T-helper 9 cell (primary cell): ENCODE results near the gene SLAMF9.

Experiments
- DNase-seq: peaks from one replicate; pipeline ENCODE4 v3.0.0-alpha.2; 2020

SLAMF9 gene

DNA sequence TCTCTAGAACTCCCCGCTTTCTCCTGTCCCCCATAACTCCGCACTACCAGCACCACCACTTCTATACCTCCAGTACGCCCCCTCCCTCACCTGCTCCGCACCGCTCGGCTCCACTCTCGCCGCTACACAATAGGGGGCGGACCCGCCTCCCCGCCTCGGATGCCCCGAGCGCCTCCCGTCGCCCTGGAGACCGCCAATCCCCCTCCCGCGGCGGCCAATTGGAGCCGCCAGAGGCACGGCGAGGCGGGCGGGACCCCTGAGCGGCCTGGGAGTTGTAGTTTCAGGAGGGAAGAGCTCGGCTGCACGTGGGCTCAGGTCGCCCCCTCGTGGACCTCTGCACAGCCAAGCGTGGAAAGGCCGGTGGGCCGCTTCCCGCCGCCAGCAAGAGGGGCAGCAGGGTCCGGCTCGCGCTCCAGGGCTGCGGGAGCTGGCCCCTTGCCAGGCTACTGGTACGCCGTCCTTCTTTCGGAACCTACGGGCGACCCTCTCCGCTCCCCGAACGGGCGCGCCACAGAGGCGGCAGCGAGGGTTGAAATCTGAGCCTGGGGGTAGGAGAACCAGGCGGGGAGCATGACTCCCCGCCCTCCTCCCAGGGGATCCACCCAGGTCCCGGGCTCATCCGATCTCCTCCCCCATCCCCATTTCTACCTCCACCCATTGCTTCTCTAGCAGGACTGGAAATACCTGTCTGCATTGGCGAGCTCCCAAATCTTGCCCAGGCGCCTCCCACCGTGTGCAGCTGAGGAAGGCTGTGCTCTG, 8.4 kb downstream of the SLAMF9 start, which contains the start of gene IGSF9:
Gene IGSF9, minus strand, starts transcription at position 131 of the 759 bp plus-strand sequence. CDS start 2,159 bp downstream, outside the sequence.
- peak; percentile 62 for DNase-seq

- DNase-seq, result no peak
Measured at GRCh38 chr1:159944623-159945455, 9.2 kb downstream of the SLAMF9 start.

- DNase-seq, result no peak
Measured at GRCh38 chr1:159943908-159944622, 10.0 kb downstream of the SLAMF9 start.

DNA sequence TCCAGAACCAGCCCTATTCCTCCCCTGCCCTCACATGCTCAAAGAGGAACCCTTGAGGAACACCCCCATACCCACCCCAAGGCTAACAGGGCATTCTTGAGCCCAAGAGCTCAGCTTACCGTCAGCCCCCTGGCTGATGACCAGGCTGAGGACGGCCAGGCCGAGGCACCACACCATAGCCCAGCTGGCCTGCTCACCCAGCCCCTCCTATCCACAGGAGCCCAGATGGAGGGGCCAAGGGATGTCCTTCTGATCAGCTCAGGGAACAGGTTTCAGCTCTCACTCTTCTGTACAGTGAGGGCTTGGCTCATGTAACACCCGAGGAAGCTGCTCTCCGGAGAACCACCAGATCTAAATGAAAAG, 10.8 kb downstream of the SLAMF9 start:
- no peak for DNase-seq

DNA sequence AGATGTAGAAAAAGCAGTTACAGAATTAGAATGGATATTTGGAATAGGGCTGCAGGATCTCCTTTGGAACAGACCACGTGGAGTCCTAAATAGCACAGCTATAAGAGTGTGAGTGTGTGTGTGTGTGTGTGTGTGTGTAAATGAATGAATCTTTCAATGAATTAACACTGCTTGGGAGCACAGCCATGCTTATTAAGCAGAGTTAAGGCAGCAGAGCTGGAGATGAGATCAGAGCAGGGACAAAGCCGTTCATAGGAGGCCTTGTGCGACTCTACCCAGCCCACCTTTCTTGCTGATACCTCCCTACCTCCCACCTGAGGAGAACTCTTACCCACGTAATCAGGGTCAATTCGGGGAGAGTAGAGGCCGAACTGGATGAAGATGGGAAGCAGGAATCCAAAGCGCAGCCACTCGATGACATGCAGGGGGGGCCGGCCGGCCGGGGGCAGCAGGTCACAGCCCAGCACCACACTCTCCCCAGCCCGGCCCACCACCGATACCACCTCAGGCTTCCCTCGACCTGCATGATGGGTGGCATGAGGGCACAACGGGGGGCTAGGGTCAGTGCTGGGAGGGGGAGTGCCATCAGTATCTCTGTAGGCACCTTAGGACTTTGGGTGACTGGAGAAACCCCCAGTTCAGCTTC, 11.3 kb downstream of the SLAMF9 start:
- DNase-seq, result no peak

DNA sequence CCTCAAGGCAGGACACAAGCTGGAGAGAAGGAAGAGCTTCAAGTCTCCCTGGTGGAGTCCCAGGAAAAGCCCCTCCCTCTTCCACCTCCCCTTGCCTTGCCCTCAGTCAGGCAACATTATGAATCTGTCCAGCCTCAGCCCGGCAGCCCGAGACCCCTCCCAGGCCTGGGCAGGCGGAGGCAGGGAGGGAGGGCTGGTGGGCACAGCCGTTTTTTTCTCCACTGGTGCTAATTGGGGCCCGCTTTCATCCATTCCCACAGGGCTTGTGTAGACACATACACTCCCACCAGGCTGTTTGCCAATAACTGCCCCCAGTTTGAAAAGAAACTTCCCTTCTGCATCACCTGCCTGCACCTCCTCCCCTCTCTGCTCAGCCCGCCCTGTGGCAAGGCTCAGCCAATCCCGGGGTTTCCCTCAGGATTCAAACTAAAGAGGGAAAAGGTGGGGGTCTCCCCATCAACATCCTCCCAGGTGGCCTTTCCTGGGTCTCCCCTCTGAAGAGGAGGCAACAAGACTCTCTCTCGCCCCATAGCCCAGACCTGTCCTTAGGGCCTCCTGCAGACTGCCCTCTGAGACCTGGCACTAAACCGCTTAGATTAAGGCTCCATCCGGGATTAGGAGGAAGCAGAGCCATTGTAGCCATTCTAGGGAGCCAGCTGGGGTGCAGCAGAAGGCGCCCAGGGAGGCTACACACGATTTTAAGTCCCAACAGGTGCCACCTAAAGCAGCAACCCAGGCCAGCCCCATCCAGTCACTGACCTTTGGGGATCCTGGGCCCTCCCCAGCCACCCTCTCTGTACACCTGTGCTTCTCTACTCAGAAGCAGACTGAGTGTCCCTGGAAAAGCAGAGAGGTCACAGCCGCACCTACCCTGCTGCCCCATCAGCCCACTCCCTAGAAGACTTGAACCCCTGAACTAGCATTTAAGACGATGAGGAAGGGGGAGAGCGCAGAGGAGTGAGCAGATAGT, 12.2 kb downstream of the SLAMF9 start:
- no peak for DNase-seq

- no peak for DNase-seq
Measured at GRCh38 chr1:159941141-159941540, 12.9 kb downstream of the SLAMF9 start.

- DNase-seq, result no peak
Measured at GRCh38 chr1:159940006-159940620, 13.9 kb downstream of the SLAMF9 start.

GRCh38 chr1:159939678-159940002, 14.4 kb downstream of the SLAMF9 start:
- DNase-seq, result no peak

- no peak for DNase-seq
Measured at GRCh38 chr1:159938905-159939677, 14.9 kb downstream of the SLAMF9 start.

DNA sequence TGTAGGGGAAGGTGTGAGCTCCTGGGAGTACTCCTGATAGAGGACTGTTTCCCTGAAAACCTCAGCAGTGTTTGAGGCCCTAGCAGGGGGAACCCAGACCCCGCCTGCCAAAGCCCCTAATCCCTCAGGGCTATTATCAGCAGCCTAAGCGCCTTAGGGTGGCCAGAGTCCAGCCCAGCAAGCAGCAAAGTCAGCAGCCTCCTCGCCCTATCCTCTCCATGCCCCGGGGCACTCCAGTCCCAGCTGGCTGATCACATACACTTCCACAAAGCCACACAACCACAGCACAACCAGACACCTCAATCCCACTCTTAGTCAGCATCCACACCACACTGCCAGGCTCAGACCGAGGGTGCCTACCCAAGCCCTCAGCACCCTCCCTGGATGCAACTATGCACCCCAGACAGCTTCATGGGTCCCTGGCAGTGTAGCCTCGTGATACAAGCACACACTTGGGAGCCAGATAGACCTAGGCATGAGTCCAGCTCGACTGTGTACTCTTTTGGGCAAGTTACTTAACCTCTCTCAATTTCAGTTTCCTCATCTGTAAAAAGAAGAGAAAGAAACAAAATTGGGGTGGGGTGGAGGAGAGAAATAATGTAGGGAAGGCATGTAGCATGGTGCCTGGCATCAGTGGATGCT, 15.7 kb downstream of the SLAMF9 start:
- no peak for DNase-seq

DNA sequence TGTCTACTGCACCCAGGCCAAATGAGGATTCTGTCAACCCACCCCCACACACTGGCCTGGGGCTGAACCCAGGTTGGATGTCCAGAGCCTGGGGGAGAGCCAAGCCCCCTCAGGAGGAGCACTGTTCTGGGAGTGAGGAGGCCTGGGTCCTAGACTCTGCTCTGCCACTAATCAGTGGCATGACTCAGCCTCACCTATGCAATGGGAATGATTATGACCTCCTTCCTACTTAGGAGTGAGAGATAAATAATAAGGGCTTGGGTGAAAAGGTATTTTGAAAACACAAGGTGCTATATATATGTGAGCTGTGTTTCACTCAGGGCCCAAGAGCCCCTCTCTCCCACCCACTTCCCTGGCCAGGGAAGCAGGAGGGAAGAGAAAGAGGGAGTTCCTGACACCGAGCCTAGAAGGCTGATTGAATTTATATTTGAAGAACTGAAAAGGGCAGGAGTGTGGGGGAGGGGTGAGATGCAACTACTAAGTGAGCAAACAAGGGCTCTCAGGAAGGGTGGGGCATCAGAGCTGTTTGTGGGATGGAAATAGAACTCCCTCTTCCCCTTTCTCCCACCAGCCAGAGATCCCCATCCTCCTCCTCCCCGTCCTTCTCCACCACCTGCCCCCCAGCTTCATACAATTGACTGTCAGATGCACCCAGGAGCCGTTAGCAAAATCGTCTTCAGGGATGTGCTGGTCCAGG, 16.8 kb downstream of the SLAMF9 start:
- DNase-seq, result no peak

DNA sequence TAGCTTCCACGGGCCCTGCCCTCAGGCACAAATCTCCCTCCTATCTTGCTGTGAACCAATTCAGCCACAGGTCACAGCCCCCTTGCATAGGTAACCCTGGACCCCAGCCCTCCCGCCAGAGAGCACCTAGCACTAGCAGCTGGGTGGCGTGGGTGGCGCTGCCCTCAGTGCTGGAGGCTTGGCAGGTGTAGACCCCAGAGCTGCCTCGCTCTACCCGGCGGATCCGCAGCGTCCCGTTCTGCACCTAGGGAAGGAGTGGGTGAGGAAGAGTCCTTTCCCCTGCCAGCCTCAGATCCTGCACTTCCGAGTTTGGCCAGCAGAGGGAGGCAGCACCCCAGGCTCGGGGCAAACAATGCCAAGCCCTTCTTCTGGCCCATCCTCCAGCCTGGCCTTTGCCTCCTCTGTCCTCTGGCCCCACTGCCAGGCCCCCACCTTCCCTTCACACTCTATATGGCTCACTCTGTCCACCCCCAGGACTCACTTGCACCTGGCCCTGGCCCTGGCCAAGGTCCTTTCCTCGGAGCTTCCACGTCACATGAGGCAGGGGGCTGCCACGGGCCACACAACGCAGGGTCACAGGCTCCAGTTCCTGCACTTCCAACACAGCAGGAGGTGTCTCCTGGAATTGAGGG, 17.6 kb downstream of the SLAMF9 start:
- peak; percentile 89 for DNase-seq

DNA sequence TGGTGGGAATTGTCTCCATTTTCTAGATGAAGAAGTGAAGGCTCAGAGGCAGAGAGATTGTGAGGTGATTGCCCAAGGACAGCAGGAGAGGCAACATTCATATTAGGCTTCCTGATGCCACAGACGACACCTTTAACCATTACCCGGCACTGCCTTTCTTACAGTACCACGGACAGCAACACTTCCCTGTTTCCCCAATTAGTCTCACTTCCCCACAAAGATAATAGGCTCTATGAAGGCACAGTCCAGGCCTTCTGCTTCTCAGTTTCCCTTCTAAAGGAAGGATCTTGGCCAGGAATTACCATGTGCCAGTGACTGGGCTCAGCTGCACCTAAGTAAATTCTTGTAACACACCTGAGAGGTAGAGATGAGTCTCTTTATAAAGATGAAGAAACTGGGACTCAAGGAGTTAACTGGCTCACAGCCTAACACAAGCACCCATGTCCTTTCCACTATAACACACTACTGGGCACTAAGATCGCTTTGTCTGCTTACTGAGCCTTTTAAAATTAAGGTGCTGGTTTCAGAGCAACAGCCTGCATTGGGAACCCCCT, 18.2 kb downstream of the SLAMF9 start:
- DNase-seq, result no peak

DNA sequence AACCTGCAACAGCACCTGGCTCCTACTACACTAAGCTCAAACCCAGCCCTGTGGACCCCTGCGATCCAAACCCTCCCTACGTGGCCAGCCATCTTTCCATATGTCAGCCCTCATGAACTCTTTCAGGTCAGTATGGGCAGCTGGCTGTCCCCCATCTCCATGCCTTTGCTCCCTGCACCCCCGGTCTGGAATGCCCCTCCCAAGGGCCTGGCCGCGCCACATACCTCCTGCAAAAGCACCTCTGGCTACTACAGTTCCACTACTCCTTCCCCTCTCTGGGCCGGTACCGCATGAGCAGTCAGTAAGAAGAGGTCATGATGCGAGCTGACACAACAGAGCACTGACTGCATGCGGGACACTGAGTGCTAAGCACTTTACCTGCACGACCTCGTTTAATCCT, 18.7 kb downstream of the SLAMF9 start:
- DNase-seq, result no peak

DNA sequence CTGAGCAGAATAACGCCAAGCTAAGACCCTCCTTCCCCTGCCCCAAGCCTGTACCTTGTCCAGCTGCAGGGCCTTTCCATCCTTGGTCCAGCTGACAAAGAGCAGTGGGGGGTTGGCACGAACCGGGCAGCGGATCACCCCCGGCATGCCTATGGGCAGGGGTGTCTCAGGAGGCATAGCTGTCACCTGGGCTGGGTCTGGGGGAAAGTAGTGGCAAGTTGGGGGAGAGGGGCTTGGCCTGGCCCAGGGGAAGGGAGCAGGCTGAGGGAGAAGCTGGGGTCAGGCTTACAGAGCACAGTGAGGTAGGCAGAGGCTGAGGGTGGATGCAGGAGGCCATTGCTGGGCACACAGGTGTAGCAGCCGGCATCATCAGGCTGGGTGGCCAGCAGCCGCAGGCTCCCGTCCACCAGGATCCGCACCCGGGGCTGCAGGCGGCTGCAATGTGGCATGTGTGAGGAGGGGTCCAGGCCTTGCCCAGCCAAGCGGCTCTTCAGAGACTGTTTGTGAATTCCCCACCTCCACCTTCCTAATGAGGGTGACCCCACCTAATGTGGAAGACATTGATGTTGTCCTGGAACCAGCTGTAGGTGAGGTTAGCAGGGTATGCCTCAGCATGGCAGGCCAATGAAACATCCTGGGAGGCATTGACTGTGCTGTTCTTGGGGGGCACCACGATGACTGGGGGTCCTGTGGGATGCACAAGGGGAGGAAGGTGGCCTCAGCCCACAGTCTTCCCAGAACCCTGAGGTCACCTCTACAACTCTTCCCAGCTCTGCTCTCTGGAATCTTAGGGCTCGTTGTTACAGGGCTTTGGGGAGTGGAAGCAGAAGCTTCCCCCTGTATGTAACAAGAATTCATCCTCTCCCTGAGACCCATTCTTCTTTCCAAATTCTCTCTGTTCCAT, 19.6 kb downstream of the SLAMF9 start:
- no peak for DNase-seq

DNA sequence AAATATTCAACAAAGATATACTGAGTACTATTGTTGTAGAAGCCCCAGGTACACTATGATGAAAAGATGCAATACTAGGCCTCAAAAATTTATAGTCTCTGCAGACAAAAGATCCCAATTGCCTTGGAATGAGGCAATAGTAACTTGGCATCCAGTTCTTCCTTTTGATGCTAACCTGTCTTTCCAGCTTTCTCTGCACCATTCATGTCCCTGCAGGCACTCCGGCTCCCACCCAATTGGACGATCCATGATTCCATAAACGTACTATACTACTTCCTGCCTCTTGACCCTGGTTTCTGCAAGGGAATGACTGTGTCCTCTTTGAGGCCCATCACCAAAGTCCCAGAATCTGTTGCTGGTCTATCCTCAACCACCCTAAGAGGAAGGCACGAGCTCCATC, 20.7 kb downstream of the SLAMF9 start:
- no peak for DNase-seq
